Thyroid gland (tissue), 4 donors: ENCODE data around the gene C19orf25.

ENCODE experiments used
- CTCF ChIP-seq, 6 experiments: fragments of 200-600 bp in 3 of 6; fragments of 450-650 bp in 3 of 6; sonication (generic) in 3 of 6; IDR thresholded peaks; one replicate each; pipeline ENCODE4 v1.5.1; 2016 to 2019; ENCODE audit warnings: antibody characterized with exemption in 6 of 6, mild to moderate bottlenecking in 2 of 6, inconsistent platforms in 1 of 6, moderate library complexity in 1 of 6
- POLR2A ChIP-seq, 2 donors: fragments of 450-650 bp; IDR thresholded peaks; one replicate each; pipeline ENCODE4 v1.6.1; 2017; ENCODE audit warnings: antibody characterized with exemption in 2 of 2, mild to moderate bottlenecking in 2 of 2, moderate library complexity in 1 of 2

- TF ChIP-seq CTCF (IDR thresholded peaks at IDR 0.05) (no peak), POLR2A (IDR thresholded peaks at IDR 0.05) (no peak)
These were observed 9.6 kb downstream of the C19orf25 start for GRCh38 chr19:1469255-1470054.
